ENCODE results near the gene KLB. TPM values are rescaled to one million over a fixed set of nuclear protein-coding genes. Genes with fewer than 3 reads are reported as not detected.

Gene KLB
- total RNA-seq, 1 donor from 2014 or later = 0.87 TPM

DNA sequence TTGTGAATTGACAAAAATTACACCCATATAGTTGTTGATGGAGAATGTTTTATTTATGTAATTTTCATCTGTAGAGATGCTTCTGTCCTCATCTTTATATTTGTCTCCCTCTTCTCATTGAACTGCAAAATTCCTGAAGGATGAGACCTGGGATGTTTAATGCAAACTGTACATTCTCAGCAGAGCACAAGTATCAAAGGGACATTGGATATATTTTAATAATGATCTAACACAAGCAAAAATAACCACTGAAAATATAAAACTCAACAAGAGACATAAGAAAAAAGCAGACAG lies 91.9 kb downstream of the KLB start:
- intact Hi-C loops (cut with DNase I) = no loop called here
- Histone ChIP-seq H3K4me3 (no peak overlapping the region), H3K27ac (no peak overlapping the region), H3K27me3 (no peaks in the 10 kb centered on the region), H3K36me3 (peaks cover 56% of the 10 kb centered on the region), H3K9me3 (no peaks in the 10 kb centered on the region), H3K4me1 (no peaks in the 10 kb centered on the region)
- TF ChIP-seq, protein P1, sequence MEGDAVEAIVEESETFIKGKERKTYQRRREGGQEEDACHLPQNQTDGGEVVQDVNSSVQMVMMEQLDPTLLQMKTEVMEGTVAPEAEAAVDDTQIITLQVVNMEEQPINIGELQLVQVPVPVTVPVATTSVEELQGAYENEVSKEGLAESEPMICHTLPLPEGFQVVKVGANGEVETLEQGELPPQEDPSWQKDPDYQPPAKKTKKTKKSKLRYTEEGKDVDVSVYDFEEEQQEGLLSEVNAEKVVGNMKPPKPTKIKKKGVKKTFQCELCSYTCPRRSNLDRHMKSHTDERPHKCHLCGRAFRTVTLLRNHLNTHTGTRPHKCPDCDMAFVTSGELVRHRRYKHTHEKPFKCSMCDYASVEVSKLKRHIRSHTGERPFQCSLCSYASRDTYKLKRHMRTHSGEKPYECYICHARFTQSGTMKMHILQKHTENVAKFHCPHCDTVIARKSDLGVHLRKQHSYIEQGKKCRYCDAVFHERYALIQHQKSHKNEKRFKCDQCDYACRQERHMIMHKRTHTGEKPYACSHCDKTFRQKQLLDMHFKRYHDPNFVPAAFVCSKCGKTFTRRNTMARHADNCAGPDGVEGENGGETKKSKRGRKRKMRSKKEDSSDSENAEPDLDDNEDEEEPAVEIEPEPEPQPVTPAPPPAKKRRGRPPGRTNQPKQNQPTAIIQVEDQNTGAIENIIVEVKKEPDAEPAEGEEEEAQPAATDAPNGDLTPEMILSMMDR (IDR thresholded peaks at IDR 0.05) = no peak
- ATAC-seq (no peak), DNase-seq (no peak)

Small RNAs within 50 kb of the gene (microRNA-seq; reads per million reads assigned to microRNA genes)
- not detected for gene MIR5591 (ENCODE audit: borderline microRNAs expressed)

Other genes starting within 250 kb of the KLB start
- gene WDR19, start 224.4 kb upstream of the KLB start, total RNA-seq = 32.9 TPM
- gene RFC1, start 40.6 kb upstream of the KLB start, total RNA-seq = 55.5 TPM
- 1,204 TPM for gene RPL9, start 52.0 kb downstream of the KLB start, total RNA-seq
- 11.7 TPM for gene LIAS, start 52.1 kb downstream of the KLB start, total RNA-seq
- gene UGDH, start 120.5 kb downstream of the KLB start, total RNA-seq = 55.2 TPM
- 53.8 TPM for gene SMIM14, start 231.9 kb downstream of the KLB start, total RNA-seq

Data from upper lobe of right lung (tissue), 1 donor.